ENCODE measurements around the gene PLA2G4B. TPM values are rescaled to one million over a fixed set of nuclear protein-coding genes. Genes with fewer than 3 reads are reported as not detected.
"Not testable (repeated sequence)": the region's sequence is repeated elsewhere in the genome, so short reads cannot be mapped to it uniquely, and the experiment has no call there.

Gene PLA2G4B
- total RNA-seq, 1 experiment from 2014 or later: 2.2 TPM

DNA sequence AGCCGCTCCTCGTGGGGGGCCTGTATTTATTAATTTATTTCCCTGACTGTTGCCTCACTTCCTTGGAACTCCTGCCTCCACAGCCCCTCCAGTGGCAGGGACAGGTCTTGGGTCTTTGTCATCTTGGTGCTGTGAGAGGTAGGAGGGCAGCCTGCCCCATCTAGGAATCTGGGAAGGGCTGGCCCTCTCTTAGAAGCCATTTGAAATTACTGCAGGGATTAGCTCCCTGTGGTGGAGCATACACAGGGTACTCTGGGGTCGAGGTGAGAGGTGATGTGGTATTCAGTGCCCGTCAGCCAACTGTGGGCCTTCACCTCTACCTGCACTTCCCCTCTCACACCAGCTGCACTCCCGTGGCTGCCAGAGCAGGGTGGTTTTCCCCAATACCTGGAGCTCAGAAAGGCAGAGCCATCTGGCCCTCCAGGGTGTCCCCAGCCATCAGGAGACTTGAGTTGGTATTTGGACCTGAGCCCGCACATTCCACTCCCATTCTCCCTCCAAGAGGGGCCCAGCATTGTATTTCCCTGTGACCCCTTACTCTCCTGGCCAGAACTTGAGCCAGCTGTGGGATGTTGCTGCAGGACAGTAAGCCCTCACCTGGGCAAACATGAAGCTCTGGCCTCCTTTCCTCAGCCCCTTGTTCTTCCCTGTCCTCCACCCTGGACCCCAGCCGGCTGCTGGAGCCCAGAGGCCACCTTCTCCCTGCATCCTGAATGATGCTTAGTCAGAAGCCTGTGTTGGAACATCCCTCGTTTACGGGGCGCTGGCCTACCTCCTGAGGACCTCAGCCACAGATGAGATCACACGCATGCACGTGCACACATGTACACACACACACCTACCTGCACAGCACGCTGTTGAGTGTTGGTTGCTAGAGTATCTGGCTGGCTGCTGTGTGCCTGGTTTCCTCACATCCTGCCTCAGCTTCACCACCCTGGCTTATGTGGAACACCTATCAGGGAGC, 12.8 kb upstream of the PLA2G4B start:
- Histone ChIP-seq H3K36me3 (peaks cover 35% of the 10 kb centered on the region), H3K27me3 (replicated peaks) (no peaks in the 10 kb centered on the region), H3K4me3 (no peak overlapping the region), H3K9me3 (replicated peaks) (no peaks in the 10 kb centered on the region), H3K27ac (no peak overlapping the region), H3K4me1 (replicated peaks) (peaks cover 14% of the 10 kb centered on the region)
- DNase-seq (ENCODE audit: low read depth in 1 of 2, low spot score in 2 of 2): no peak

DNA sequence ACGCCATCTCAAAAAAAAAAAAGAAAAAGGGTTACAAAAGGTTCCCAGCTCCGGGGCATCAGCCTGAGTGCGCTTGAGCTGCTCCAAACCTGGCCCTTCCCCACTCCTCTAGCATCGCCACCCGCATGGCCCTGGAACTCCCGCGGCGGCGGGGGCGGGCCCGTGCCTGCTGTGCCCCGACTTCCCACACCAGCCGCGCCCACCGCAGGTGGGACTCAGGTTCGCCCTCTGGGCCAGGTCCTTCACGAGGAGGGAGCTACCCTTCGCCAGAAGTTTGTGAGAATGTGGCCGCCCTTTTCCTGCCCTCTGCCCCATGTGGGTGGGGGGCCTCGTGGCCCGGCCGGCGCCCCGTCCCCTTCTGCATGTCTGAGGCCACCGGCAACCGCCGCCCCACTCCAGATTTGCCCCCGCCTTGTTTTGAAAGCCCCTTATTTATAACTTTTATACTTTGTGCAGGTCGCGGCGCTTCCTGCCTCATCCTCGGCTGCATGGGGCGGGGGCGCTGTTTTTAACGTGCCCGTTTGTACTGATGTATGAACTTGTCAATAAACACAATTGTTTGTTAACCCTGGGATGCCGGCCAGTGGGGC, 11.3 kb upstream of the PLA2G4B start:
- Histone ChIP-seq H3K4me3 (peak overlapping the region; percentile 87), H3K27ac (no peak overlapping the region), H3K36me3 (peaks cover 38% of the 10 kb centered on the region), H3K27me3 (replicated peaks) (no peaks in the 10 kb centered on the region), H3K4me1 (replicated peaks) (peaks cover 14% of the 10 kb centered on the region), H3K9me3 (replicated peaks) (no peaks in the 10 kb centered on the region)
- peak in 1 of 2 experiments; percentile 46 for DNase-seq (ENCODE audit: low read depth in 1 of 2, low spot score in 2 of 2)

DNA sequence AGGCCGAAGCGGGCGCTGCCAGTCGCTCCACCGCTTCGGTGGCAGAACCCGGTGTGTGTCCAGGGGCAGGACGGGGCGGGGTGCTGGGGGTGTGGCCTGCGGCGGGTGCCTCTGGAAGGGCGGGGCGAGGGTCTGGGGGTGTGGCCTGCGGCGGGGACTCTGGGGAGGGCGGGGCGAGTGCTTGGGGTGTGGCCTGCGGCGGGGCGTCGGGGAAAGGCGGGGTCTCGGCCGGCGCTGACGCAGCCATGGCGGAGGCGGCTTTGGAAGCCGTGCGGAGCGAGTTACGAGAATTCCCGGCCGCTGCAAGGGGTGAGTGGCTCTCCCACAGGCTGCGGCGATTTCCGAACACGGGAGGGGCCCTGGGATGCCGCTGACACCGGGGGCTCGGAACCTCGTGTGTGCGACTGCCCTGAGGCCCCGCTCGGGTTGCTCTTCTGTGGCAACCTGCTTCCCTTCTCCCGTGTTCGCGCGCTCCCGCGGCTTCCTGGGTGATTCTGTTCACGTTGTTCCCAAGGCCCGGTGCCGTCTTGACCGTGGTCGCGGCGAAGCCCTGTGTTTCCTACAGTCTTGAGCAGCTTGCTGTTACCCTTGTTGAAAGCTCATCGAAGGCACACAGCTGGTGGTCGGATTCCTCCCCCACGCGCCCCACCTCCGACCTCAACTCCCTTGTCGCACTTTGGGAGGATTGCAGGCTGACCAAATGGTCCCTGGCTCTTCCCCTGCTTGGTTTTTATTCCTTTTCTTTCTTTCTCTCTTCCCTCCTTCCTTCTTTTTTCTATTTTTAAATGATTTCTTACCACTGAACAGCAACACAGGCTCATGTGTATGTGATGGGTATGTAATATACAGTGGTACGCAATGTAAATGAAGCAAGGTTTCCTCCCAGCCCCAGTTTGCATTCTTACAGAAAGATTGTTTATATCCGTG, 10.5 kb upstream of the PLA2G4B start, which contains the start of gene JMJD7:
TSS of gene JMJD7 (plus strand) at position 213 of the 927 bp plus-strand sequence. CDS start at position 246, 33 bp downstream.
- peaks cover 14% of the 10 kb centered on the region for H3K4me1 ChIP-seq (replicated peaks)

DNA sequence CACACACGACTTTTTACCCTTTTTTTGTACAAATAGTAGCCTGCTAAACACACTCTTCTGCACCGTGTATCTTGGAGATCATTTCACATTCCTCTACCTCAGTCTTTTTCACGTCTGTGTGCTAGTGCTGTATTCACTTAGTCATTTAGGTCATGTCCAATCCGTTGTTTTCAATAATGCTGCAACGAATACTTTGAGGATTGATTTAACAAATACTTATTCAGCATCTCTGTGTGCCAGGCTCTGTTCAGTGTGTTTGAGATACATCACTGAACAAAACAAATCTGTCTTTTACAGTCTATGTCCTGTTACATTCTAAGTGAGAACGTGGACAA, 9.9 kb upstream of the PLA2G4B start:
- Histone ChIP-seq H3K27ac (no peak overlapping the region), H3K4me3 (peak overlapping the region; percentile 87), H3K36me3 (peaks cover 25% of the 10 kb centered on the region), H3K9me3 (replicated peaks) (no peaks in the 10 kb centered on the region), H3K4me1 (replicated peaks) (peaks cover 14% of the 10 kb centered on the region), H3K27me3 (replicated peaks) (no peaks in the 10 kb centered on the region)
- no peak for DNase-seq (ENCODE audit: low read depth in 1 of 2, low spot score in 2 of 2)

More for the DNA sequence above, 10.5 kb upstream of the PLA2G4B start, which contains the start of gene JMJD7:
- Histone ChIP-seq H3K27ac (peak within 1 kb of the TSS; percentile 46; the same call in 1 of the 2 replicates), H3K27me3 (replicated peaks) (no peaks in the 10 kb centered on the region), H3K36me3 (peaks cover 31% of the 10 kb centered on the region), H3K4me3 (peak within 1 kb of the TSS; percentile 87), H3K9me3 (replicated peaks) (no peaks in the 10 kb centered on the region)
- peak; percentile 86 to 96 for DNase-seq (ENCODE audit: low read depth in 1 of 2, low spot score in 2 of 2)

DNA sequence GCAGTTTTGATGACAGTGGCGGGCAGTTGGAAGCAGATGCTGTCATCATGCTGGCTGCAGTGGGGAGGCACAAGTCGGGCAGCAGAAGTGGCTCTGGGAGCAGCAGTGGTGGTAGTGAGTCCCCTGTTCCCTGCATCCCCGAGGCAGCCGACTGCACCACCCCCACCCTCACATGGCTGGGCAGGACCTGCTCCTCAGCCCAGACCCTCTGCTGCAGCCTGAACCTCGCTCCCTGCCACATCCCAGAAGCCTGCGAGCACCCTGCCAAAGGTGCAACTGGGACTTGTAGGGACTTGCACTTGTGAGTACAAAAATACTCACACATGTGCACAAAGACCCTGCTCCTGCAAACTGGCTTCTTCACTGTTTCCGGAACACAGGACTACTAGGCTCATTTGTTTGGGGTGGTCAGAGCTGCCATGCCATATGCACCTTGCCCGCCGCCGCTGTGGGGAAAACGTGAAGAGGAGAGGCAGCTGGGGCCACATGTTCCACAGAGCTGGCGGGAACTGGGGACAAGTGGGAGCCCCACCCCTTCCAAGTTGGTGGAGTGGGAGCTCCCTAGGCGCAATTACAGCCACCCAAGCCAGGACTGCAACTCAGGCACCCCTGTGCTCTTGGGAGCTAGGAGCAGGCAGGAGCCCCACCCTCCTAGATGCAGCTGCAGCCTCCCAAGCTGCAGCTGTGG, 8.5 kb upstream of the PLA2G4B start:
- H3K27me3 ChIP-seq (replicated peaks): no peaks in the 10 kb centered on the region
- no peak for DNase-seq (ENCODE audit: low read depth in 1 of 2, low spot score in 2 of 2)
- H3K4me1 ChIP-seq (replicated peaks): peaks cover 14% of the 10 kb centered on the region
- no peak overlapping the region for H3K27ac ChIP-seq
- H3K4me3 ChIP-seq: no peak overlapping the region
- H3K36me3 ChIP-seq: peaks cover 20% of the 10 kb centered on the region
- H3K9me3 ChIP-seq (replicated peaks): no peaks in the 10 kb centered on the region

DNA sequence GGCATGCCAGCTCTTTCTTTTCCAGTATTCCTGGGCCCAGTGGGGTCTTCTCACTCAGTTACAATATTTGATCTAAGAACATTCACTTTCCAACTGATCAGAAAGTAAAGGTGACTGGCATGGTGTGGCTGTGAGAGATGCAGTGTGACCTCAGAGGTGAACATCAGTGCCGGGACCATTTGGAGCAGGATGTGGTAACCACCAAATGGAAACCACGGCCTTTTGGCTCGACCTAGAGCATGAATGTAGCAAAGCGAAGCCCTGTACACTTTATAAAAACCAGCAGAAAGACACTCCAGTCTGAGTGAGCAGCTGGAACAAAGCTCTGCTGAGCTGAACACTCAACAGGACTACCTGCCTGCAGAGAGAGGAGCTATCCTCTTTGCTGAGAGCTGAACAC, 7.4 kb upstream of the PLA2G4B start:
- not testable (repeated sequence) for H3K9me3 ChIP-seq (replicated peaks); H3K4me3 ChIP-seq; H3K27me3 ChIP-seq (replicated peaks); H3K27ac ChIP-seq; DNase-seq (ENCODE audit: low read depth in 1 of 2, low spot score in 2 of 2)
- peaks cover 20% of the 10 kb centered on the region for H3K36me3 ChIP-seq
- H3K4me1 ChIP-seq (replicated peaks): peaks cover 14% of the 10 kb centered on the region

DNA sequence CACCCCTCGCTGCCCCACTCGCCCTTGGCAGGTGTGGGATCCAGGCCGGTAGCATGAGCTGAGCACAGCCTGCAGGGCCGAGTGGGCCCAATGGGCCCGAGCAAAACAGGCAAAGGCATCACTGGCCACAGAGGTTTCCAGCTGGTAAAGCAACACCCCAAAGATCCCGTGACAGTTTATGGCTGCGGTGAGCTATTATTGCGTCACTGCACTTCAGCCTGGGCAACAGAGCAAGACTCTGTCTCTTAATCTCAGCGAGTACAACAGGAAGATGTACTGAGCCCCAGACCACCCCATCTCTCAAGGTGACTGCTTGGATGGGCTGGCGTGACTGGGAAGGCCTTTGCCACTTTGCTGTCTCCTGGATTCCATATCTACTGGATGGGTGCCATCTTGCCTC, 6.4 kb upstream of the PLA2G4B start:
- Histone ChIP-seq H3K9me3 (replicated peaks) (no peaks in the 10 kb centered on the region), H3K27ac (no peak overlapping the region), H3K4me3 (no peak overlapping the region), H3K27me3 (replicated peaks) (no peaks in the 10 kb centered on the region), H3K36me3 (peaks cover 23% of the 10 kb centered on the region), H3K4me1 (replicated peaks) (peaks cover 14% of the 10 kb centered on the region)
- no peak for DNase-seq (ENCODE audit: low read depth in 1 of 2, low spot score in 2 of 2)

DNA sequence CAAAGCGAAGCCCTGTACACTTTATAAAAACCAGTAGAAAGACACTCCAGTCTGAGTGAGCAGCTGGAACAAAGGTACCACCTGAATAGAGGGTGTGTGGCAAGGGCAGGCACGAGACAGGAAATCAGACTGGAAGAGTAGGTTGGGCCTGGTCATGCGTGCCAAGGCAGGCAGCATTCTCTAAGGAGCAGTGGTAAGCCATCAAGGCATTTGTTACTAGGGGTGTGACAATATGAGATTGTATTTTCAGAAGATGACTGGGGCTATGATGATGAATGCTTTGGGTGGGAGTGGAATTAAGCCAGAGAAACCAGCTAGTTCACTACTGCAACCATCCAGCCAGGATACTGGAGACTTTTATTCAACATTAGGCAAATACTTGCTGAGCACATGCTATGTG, 5.8 kb upstream of the PLA2G4B start:
- no peak for DNase-seq (ENCODE audit: low read depth in 1 of 2, low spot score in 2 of 2)
- no peak overlapping the region for H3K27ac ChIP-seq
- peaks cover 10% of the 10 kb centered on the region for H3K4me1 ChIP-seq (replicated peaks)

DNA sequence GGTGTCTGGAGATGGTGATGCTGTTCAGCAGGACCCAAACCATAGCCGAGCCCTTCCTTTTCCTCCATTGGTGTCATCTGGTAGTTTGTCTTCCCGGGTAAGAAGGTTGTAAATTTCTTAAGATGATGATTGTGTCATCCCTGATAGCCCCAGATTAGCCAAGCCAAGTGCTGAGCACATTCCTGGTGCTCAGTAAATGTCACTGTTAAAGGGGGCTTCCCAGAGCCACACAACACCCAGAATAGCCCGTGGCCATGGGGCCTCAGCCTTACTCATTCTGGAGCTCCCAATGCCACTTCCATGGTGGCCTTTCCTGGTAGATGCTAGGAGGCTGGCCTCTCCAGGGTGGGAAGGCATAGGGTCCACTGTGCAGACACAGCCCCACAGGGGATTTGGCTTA, 4.6 kb upstream of the PLA2G4B start:
- DNase-seq (ENCODE audit: low read depth in 1 of 2, low spot score in 2 of 2): no peak
- H3K27ac ChIP-seq: no peak overlapping the region
- H3K4me3 ChIP-seq: no peak overlapping the region
- H3K4me1 ChIP-seq (replicated peaks): no peaks in the 10 kb centered on the region
- H3K9me3 ChIP-seq (replicated peaks): no peaks in the 10 kb centered on the region
- H3K36me3 ChIP-seq: peaks cover 20% of the 10 kb centered on the region
- no peaks in the 10 kb centered on the region for H3K27me3 ChIP-seq (replicated peaks)

More for the DNA sequence above, 5.8 kb upstream of the PLA2G4B start:
- Histone ChIP-seq H3K27me3 (replicated peaks) (no peaks in the 10 kb centered on the region), H3K4me3 (no peak overlapping the region), H3K9me3 (replicated peaks) (no peaks in the 10 kb centered on the region), H3K36me3 (peaks cover 23% of the 10 kb centered on the region)

DNA sequence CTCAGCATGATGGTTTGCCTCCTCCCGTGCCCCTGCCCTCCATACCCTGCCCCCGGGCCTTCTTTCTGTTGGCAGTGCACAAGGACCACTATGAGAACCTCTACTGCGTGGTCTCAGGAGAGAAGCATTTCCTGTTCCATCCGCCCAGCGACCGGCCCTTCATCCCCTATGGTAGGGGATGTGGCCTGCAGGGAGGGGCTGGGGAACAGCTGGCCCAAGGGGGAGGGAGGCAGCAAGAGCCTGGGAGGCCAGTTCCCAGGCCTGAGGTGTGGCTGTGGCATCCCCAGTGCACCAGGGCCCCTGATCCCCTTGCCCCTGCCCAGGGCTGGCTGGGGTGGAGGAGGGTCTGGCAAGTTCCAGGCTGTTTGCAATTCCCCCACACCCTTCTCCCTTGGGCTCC, 2.6 kb upstream of the PLA2G4B start:
- H3K27me3 ChIP-seq (replicated peaks): no peaks in the 10 kb centered on the region
- H3K4me1 ChIP-seq (replicated peaks): no peaks in the 10 kb centered on the region
- no peaks in the 10 kb centered on the region for H3K9me3 ChIP-seq (replicated peaks)
- H3K27ac ChIP-seq: no peak overlapping the region
- peaks cover 10% of the 10 kb centered on the region for H3K36me3 ChIP-seq
- no peak overlapping the region for H3K4me3 ChIP-seq
- no peak for DNase-seq (ENCODE audit: low read depth in 1 of 2, low spot score in 2 of 2)

DNA sequence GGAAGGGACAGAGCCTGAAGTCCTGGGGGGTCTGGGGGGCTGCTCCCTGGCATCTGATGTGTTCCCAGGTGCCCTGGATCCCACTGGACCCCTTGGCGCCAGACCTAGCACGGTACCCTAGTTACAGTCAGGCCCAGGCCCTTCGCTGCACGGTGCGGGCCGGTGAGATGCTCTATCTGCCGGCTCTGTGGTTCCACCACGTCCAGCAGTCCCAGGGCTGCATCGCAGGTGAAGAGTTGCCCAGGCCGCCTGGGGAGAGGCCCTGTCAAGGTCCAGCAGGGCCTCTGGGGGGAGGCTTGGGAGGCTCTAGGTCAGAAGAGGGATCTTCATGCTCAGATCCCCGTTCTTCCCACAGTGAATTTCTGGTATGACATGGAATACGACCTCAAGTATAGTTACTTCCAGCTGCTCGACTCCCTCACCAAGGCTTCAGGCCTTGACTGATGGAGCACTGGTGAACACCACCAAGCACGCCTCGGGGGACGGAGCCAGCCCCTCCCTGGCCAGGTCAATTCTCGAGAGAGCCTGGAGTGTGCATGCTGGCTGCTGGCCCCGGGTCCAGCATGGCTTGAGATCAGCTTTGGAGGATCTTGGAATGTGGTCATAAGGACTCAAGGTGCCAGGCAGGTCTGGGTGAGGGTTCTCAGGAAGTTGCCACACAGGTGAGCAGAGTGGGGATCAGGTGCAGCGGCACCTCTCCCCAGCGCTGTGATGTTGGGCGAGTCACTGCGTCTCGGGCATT, 1.8 kb upstream of the PLA2G4B start:
- Histone ChIP-seq H3K4me3 (no peak overlapping the region), H3K4me1 (replicated peaks) (no peaks in the 10 kb centered on the region), H3K27me3 (replicated peaks) (no peaks in the 10 kb centered on the region), H3K27ac (no peak overlapping the region), H3K9me3 (replicated peaks) (no peaks in the 10 kb centered on the region), H3K36me3 (peaks cover 9% of the 10 kb centered on the region)
- DNase-seq (ENCODE audit: low read depth in 1 of 2, low spot score in 2 of 2): no peak

DNA sequence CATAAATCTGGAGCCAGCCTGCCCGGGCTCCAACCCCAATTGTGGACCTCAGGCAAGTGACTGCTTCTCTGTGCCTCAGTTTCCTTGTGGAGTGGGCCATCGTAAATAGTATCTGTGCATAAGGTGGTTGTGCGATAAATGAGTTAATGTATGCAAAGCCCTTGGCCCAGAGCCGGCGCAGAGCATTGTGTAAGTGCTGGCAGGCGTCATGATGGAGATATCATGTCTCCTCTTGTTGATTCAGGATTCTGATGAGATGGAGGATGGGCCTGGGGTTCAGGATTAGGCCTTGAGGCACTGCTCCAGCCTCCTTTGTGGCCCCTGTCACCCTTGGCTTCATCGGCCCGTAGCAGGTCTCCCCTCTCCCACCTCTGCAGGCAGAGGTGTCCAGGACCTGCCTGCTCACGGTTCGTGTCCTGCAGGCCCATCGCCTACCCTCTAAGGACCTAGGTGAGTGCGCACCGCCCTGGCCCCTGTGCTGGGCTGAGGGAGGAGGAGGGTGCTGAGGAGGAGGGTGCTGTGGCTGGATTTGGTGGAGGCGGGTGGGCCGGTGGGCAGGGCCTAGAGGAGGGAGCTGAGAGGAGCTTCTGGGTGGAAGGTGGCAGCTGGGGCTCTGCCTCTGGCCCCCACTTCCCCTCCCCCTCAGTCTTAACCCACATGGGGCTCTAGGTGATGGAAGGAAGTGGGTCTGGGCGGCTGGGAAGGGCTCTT, 1.3 kb downstream of the PLA2G4B start:
- Histone ChIP-seq H3K36me3 (peaks cover 3% of the 10 kb centered on the region), H3K4me3 (no peak overlapping the region), H3K27me3 (replicated peaks) (no peaks in the 10 kb centered on the region), H3K4me1 (replicated peaks) (no peaks in the 10 kb centered on the region), H3K27ac (no peak overlapping the region), H3K9me3 (replicated peaks) (no peaks in the 10 kb centered on the region)
- no peak for DNase-seq (ENCODE audit: low read depth in 1 of 2, low spot score in 2 of 2)

Measured in SJSA1 (cell line).